A549 treated with Hydrocortisone at 1 μM for 4 hours (cell line): Measurements from ENCODE around the gene ST14. TPM values are rescaled to one million over a fixed set of nuclear protein-coding genes. Genes with fewer than 3 reads are reported as not detected.

Experiments
- total RNA-seq: library from RNA; stranded (reverse); fragments of 200-300 nt; extraction: Qiagen RNA extraction; gene quantifications from 5 replicates; pipeline ENCODE4 v1.2.3, GENCODE V29; 2022

The ST14 gene
- 0.05 to 0.15 TPM (median 0.08 TPM) in 5 replicates for total RNA-seq

DNA sequence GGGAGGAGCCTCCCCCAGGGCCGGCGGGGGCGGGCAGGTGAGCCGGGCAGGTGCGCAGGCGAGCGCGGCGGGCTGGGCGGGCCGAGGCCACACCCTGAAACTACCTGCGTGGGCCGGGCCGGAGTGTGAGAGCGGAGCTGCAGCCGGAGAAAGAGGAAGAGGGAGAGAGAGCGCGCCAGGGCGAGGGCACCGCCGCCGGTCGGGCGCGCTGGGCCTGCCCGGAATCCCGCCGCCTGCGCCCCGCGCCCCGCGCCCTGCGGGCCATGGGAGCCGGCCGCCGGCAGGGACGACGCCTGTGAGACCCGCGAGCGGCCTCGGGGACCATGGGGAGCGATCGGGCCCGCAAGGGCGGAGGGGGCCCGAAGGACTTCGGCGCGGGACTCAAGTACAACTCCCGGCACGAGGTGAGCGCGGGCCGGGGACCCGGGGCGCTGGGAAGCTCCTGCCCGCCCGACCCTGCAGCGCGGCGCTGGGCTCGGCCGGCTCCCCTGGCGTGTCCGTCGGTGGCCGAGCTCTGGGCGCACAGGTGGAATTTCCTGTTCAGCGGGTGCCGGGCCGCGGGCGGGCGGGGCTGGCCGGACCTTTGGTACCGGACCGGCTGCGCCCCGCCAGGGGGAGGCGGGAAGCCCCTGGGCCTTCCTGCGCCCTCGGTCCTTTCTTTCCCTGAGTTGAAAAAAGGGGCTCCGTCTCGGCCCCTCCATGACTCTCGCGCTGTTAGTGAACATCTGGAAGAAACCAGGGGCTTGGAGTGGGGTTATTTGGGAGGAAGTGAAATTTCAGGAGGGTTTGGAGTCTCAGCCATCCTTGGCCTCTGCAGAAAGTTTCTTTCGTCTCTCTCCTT is at the start of gene ST14:
Gene ST14, plus strand, starts transcription at position 126 of the 841 bp plus-strand sequence. Its CDS starts 198 bp downstream, at position 324.

Other genes starting within 250 kb of the ST14 start
- 1.3 to 1.8 TPM (median 1.5 TPM) in 5 replicates for gene PRDM10, start 156.9 kb upstream of the ST14 start, total RNA-seq
- 151 to 213 TPM (median 170 TPM) in 5 replicates for gene APLP2, start 89.9 kb upstream of the ST14 start, total RNA-seq
- 5.7 to 8.3 TPM (median 6.5 TPM) in 5 replicates for gene ZBTB44, start 155.1 kb downstream of the ST14 start, total RNA-seq